Vagina (tissue), 2 donors: ENCODE results near the gene CRY2. TPM values are rescaled to one million over a fixed set of nuclear protein-coding genes. Genes with fewer than 3 reads are reported as not detected.

Source experiments
- DNase-seq, 2 donors: peaks; one replicate each; pipeline ENCODE4 v3.0.0-alpha.2; 2017; ENCODE audit errors: extremely low spot score in 2 of 2
- H3K27ac ChIP-seq: fragments of 200-600 bp; sonication (generic); one replicate; pipeline ENCODE4 v1.5.1; 2019
- H3K27me3 ChIP-seq: fragments of 200-600 bp; sonication (generic); one replicate; pipeline ENCODE4 v1.5.1; 2019
- H3K36me3 ChIP-seq, 2 donors: fragments of 200-600 bp; sonication (generic); one replicate each; pipeline ENCODE4 v1.5.1; 2017 to 2019
- H3K4me1 ChIP-seq: fragments of 200-600 bp; sonication (generic); one replicate; pipeline ENCODE4 v1.5.1; 2019
- H3K4me3 ChIP-seq, 2 donors: fragments of 200-600 bp; sonication (generic); 1 replicate in 1 of 2; 2 replicates in 1 of 2; pipeline ENCODE4 v1.5.1; 2016 to 2019
- H3K9me3 ChIP-seq: fragments of 200-600 bp; sonication (generic); one replicate; pipeline ENCODE4 v1.5.1; 2019
- CTCF ChIP-seq, 3 experiments: fragments of 450-650 bp in 2 of 3; fragments of 200-600 bp in 1 of 3; sonication (generic) in 1 of 3; IDR thresholded peaks; one replicate each; pipeline ENCODE4 v1.5.1; 2017 to 2019; ENCODE audit warnings: antibody characterized with exemption in 3 of 3, mild to moderate bottlenecking in 2 of 3, moderate library complexity in 2 of 3
- POLR2A ChIP-seq, 2 donors: fragments of 450-650 bp; IDR thresholded peaks; one replicate each; pipeline ENCODE4 v1.6.1; 2017; ENCODE audit warnings: antibody characterized with exemption in 2 of 2, mild to moderate bottlenecking in 2 of 2, moderate library complexity in 2 of 2
- POLR2AphosphoS5 ChIP-seq, 2 donors: sonication (generic); formaldehyde crosslinking; IDR thresholded peaks; one replicate each; pipeline ENCODE4 v1.9.0; 2017; ENCODE audit warnings: antibody characterized with exemption in 2 of 2, mild to moderate bottlenecking in 2 of 2, low read depth in 1 of 2; ENCODE audit not compliant: insufficient read depth in 1 of 2
- intact Hi-C: fragments of 100-400 bp; cut with DNase I; formaldehyde crosslinking; loops from one replicate; pipeline ENCODE4 v1.15.1; 2023
- total RNA-seq: library from RNA; depleted of rRNA; stranded (reverse); fragments of >200 nt; gene quantifications from one replicate; pipeline ENCODE4 v1.2.3, GENCODE V29; 2016

CRY2 gene
- total RNA-seq, 1 donor from 2014 or later = 54.3 TPM

GRCh38 chr11:45918331-45918941 lies 71.2 kb downstream of the CRY2 start:
- no peak for DNase-seq
- H3K27ac ChIP-seq = peak overlapping the region; percentile 85
- TF ChIP-seq CTCF (IDR thresholded peaks at IDR 0.05) (no peak), POLR2A (IDR thresholded peaks at IDR 0.05) (peak in 1 of 2 donors; percentile 67), POLR2AphosphoS5 (IDR thresholded peaks at IDR 0.05; ENCODE audit: insufficient read depth in 1 of 2, low read depth in 1 of 2) (peak; percentile 11 to 79)
- peak overlapping the region; percentile 73 to 96 for H3K4me3 ChIP-seq
- peaks cover 37% of the 10 kb centered on the region for H3K4me1 ChIP-seq
- peaks cover 0 to 24% of the 10 kb centered on the region in 2 donors for H3K36me3 ChIP-seq
- H3K9me3 ChIP-seq = no peaks in the 10 kb centered on the region
- peaks cover 12% of the 10 kb centered on the region for H3K27me3 ChIP-seq
- intact Hi-C loops = loop anchor here (5.0 kb wide), 2 partner anchors 71 to 204 kb away; partner anchors contain the start of genes CRY2 and PHF21A

- H3K4me3 ChIP-seq = peak overlapping the region; percentile 73 to 96
- TF ChIP-seq POLR2AphosphoS5 (IDR thresholded peaks at IDR 0.05; ENCODE audit: insufficient read depth in 1 of 2, low read depth in 1 of 2) (no peak), POLR2A (IDR thresholded peaks at IDR 0.05) (no peak), CTCF (IDR thresholded peaks at IDR 0.05) (no peak)
- H3K36me3 ChIP-seq = peaks cover 0 to 17% of the 10 kb centered on the region in 2 donors
- H3K27ac ChIP-seq = no peak overlapping the region
- peaks cover 37% of the 10 kb centered on the region for H3K4me1 ChIP-seq
- H3K9me3 ChIP-seq = no peaks in the 10 kb centered on the region
- intact Hi-C loops = loop anchor here (5.0 kb wide), 2 partner anchors 72 to 203 kb away; partner anchors contain the start of genes CRY2 and PHF21A
- H3K27me3 ChIP-seq = peaks cover 13% of the 10 kb centered on the region
- no peak for DNase-seq
These were observed 71.8 kb downstream of the CRY2 start for GRCh38 chr11:45918962-45919675.

- no peak overlapping the region for H3K27ac ChIP-seq
- intact Hi-C loops = loop anchor here (5.0 kb wide), 2 partner anchors 73 to 202 kb away; partner anchors contain the start of genes CRY2 and PHF21A
These were observed 72.7 kb downstream of the CRY2 start for GRCh38 chr11:45919806-45920530.

More at GRCh38 chr11:45919806-45920530, 72.7 kb downstream of the CRY2 start:
- H3K36me3 ChIP-seq = peaks cover 0 to 10% of the 10 kb centered on the region in 2 donors
- H3K9me3 ChIP-seq = no peaks in the 10 kb centered on the region
- peaks cover 37% of the 10 kb centered on the region for H3K4me1 ChIP-seq
- H3K27me3 ChIP-seq = peaks cover 13% of the 10 kb centered on the region
- DNase-seq = no peak
- no peak overlapping the region for H3K4me3 ChIP-seq
- TF ChIP-seq POLR2AphosphoS5 (IDR thresholded peaks at IDR 0.05; ENCODE audit: insufficient read depth in 1 of 2, low read depth in 1 of 2) (no peak), CTCF (IDR thresholded peaks at IDR 0.05) (no peak), POLR2A (IDR thresholded peaks at IDR 0.05) (no peak)
